HG02973 (cell line): ENCODE results near the gene LGALS12.

ENCODE experiments used
- ATAC-seq: cut with Tn5 transposase; IDR thresholded peaks from one replicate; pipeline ENCODE4 v1.9.1; 2021; ENCODE audit warnings: moderate library complexity; ENCODE audit not compliant: unreplicated experiment

Gene LGALS12

GRCh38 chr11:63505857-63506528 is at the start of gene LGALS12:
TSS of gene LGALS12 (plus strand) at chr11:63506084. CDS start at chr11:63506459, 375 bp downstream.
- no peak for ATAC-seq

GRCh38 chr11:63459586-63459985 is 46.3 kb upstream of the LGALS12 start:
- no peak for ATAC-seq

- ATAC-seq = no peak
Observed at GRCh38 chr11:63462137-63462536, 43.7 kb upstream of the LGALS12 start.

GRCh38 chr11:63470311-63470710 is 35.6 kb upstream of the LGALS12 start:
- no peak for ATAC-seq

- ATAC-seq = no peak
Observed at GRCh38 chr11:63472372-63472771, 33.5 kb upstream of the LGALS12 start.

GRCh38 chr11:63476618-63477017 is 29.3 kb upstream of the LGALS12 start:
- ATAC-seq = no peak

- no peak for ATAC-seq
Observed at GRCh38 chr11:63478896-63479295, 27.0 kb upstream of the LGALS12 start.

GRCh38 chr11:63480039-63480438 is 25.8 kb upstream of the LGALS12 start:
- ATAC-seq = no peak

GRCh38 chr11:63485777-63486176 is 20.1 kb upstream of the LGALS12 start:
- ATAC-seq = no peak

GRCh38 chr11:63488789-63489188 is 17.1 kb upstream of the LGALS12 start:
- ATAC-seq = no peak

- ATAC-seq = no peak
Observed at GRCh38 chr11:63489879-63490278, 16.0 kb upstream of the LGALS12 start.

GRCh38 chr11:63490551-63491239 is 15.2 kb upstream of the LGALS12 start, which contains the start of gene PLAAT5:
TSS of gene PLAAT5 (minus strand) at chr11:63491167. CDS start at chr11:63491034, 133 bp downstream.
- ATAC-seq = no peak

GRCh38 chr11:63491240-63491587 is 14.7 kb upstream of the LGALS12 start:
- no peak for ATAC-seq

- ATAC-seq = no peak
Observed at GRCh38 chr11:63491636-63492372, 14.1 kb upstream of the LGALS12 start.

- ATAC-seq = no peak
Observed at GRCh38 chr11:63492441-63492840, 13.4 kb upstream of the LGALS12 start.

- no peak for ATAC-seq
Observed at GRCh38 chr11:63493127-63493526, 12.8 kb upstream of the LGALS12 start.

- ATAC-seq = no peak
Observed at GRCh38 chr11:63494975-63495374, 10.9 kb upstream of the LGALS12 start.

- no peak for ATAC-seq
Observed at GRCh38 chr11:63499874-63500273, 6.0 kb upstream of the LGALS12 start.

- ATAC-seq = no peak
Observed at GRCh38 chr11:63501236-63501635, 4.6 kb upstream of the LGALS12 start.

- ATAC-seq = no peak
Observed at GRCh38 chr11:63502252-63502820, 3.5 kb upstream of the LGALS12 start.

GRCh38 chr11:63503492-63503891 is 2.4 kb upstream of the LGALS12 start:
- ATAC-seq = no peak

GRCh38 chr11:63504054-63504453 is 1.8 kb upstream of the LGALS12 start:
- no peak for ATAC-seq
